ENCODE measurements around the gene NMBR. TPM values are rescaled to one million over a fixed set of nuclear protein-coding genes. Genes with fewer than 3 reads are reported as not detected.
"Not testable (repeated sequence)": the region's sequence is repeated elsewhere in the genome, so short reads cannot be mapped to it uniquely, and the experiment has no call there.

Gene NMBR
- total and polyA plus RNA-seq, 9 donors = 0.09 to 0.36 (median 0.15) TPM; not detected in 4

- H3K9me3 ChIP-seq (replicated peaks; ENCODE audit: control insufficient read depth, low read depth, low read length) = peaks cover 3% of the 10 kb centered on the region
- H3K36me3 ChIP-seq (ENCODE audit: control insufficient read depth, insufficient read depth, low read length) = peaks cover 3% of the 10 kb centered on the region
- DNase-seq = no peak
- H3K27ac ChIP-seq (ENCODE audit: low read length) = no peak overlapping the region
- no peak overlapping the region for H3K4me3 ChIP-seq (ENCODE audit: low read length)
- no peaks in the 10 kb centered on the region for H3K27me3 ChIP-seq (ENCODE audit: control insufficient read depth, insufficient read depth, low read length)
- H3K4me1 ChIP-seq (ENCODE audit: control insufficient read depth, insufficient read depth, low read length) = no peaks in the 10 kb centered on the region
Measured at GRCh38 chr6:142182004-142182403, 35.1 kb upstream of the NMBR start.

GRCh38 chr6:142178129-142178528 is 31.2 kb upstream of the NMBR start:
- no peak for DNase-seq
- no peaks in the 10 kb centered on the region for H3K4me1 ChIP-seq (ENCODE audit: control insufficient read depth, insufficient read depth, low read length)
- H3K9me3 ChIP-seq (replicated peaks; ENCODE audit: control insufficient read depth, low read depth, low read length) = peaks cover 3% of the 10 kb centered on the region

GRCh38 chr6:142174703-142175102 is 27.8 kb upstream of the NMBR start:
- H3K36me3 ChIP-seq (ENCODE audit: control insufficient read depth, insufficient read depth, low read length) = peaks cover 20% of the 10 kb centered on the region
- 87% methylated on average over 4 of the region's 6 CpGs for WGBS (ENCODE audit: insufficient coverage)

More at GRCh38 chr6:142178129-142178528, 31.2 kb upstream of the NMBR start:
- H3K27ac ChIP-seq (ENCODE audit: low read length) = no peak overlapping the region
- H3K27me3 ChIP-seq (ENCODE audit: control insufficient read depth, insufficient read depth, low read length) = no peaks in the 10 kb centered on the region
- H3K36me3 ChIP-seq (ENCODE audit: control insufficient read depth, insufficient read depth, low read length) = peaks cover 17% of the 10 kb centered on the region
- H3K4me3 ChIP-seq (ENCODE audit: low read length) = no peak overlapping the region

GRCh38 chr6:142173980-142174379 is 27.1 kb upstream of the NMBR start:
- DNase-seq = no peak
- Histone ChIP-seq H3K36me3 (ENCODE audit: control insufficient read depth, insufficient read depth, low read length) (peaks cover 20% of the 10 kb centered on the region), H3K4me1 (ENCODE audit: control insufficient read depth, insufficient read depth, low read length) (no peaks in the 10 kb centered on the region), H3K4me3 (ENCODE audit: low read length) (no peak overlapping the region), H3K27ac (ENCODE audit: low read length) (no peak overlapping the region), H3K27me3 (ENCODE audit: control insufficient read depth, insufficient read depth, low read length) (no peaks in the 10 kb centered on the region), H3K9me3 (replicated peaks; ENCODE audit: control insufficient read depth, low read depth, low read length) (peaks cover 3% of the 10 kb centered on the region)
- WGBS (ENCODE audit: insufficient coverage) = 100% methylated on average over 1 of the region's 3 CpGs

More at GRCh38 chr6:142174703-142175102, 27.8 kb upstream of the NMBR start:
- Histone ChIP-seq H3K9me3 (replicated peaks; ENCODE audit: control insufficient read depth, low read depth, low read length) (peaks cover 3% of the 10 kb centered on the region), H3K4me1 (ENCODE audit: control insufficient read depth, insufficient read depth, low read length) (no peaks in the 10 kb centered on the region), H3K27me3 (ENCODE audit: control insufficient read depth, insufficient read depth, low read length) (no peaks in the 10 kb centered on the region), H3K4me3 (ENCODE audit: low read length) (no peak overlapping the region), H3K27ac (ENCODE audit: low read length) (no peak overlapping the region)
- DNase-seq = no peak

GRCh38 chr6:142172758-142173157 is 25.8 kb upstream of the NMBR start:
- H3K4me1 ChIP-seq (ENCODE audit: control insufficient read depth, insufficient read depth, low read length) = no peaks in the 10 kb centered on the region
- H3K27me3 ChIP-seq (ENCODE audit: control insufficient read depth, insufficient read depth, low read length) = no peaks in the 10 kb centered on the region
- no peak overlapping the region for H3K27ac ChIP-seq (ENCODE audit: low read length)
- H3K4me3 ChIP-seq (ENCODE audit: low read length) = no peak overlapping the region
- no peak for DNase-seq
- peaks cover 20% of the 10 kb centered on the region for H3K36me3 ChIP-seq (ENCODE audit: control insufficient read depth, insufficient read depth, low read length)
- peaks cover 3% of the 10 kb centered on the region for H3K9me3 ChIP-seq (replicated peaks; ENCODE audit: control insufficient read depth, low read depth, low read length)

- Histone ChIP-seq H3K9me3 (replicated peaks; ENCODE audit: control insufficient read depth, low read depth, low read length) (no peaks in the 10 kb centered on the region), H3K36me3 (ENCODE audit: control insufficient read depth, insufficient read depth, low read length) (peaks cover 28% of the 10 kb centered on the region), H3K27ac (ENCODE audit: low read length) (no peak overlapping the region), H3K27me3 (ENCODE audit: control insufficient read depth, insufficient read depth, low read length) (no peaks in the 10 kb centered on the region), H3K4me3 (ENCODE audit: low read length) (no peak overlapping the region), H3K4me1 (ENCODE audit: control insufficient read depth, insufficient read depth, low read length) (no peaks in the 10 kb centered on the region)
- DNase-seq = no peak
Measured at GRCh38 chr6:142171351-142171750, 24.4 kb upstream of the NMBR start.

- no peaks in the 10 kb centered on the region for H3K4me1 ChIP-seq (ENCODE audit: control insufficient read depth, insufficient read depth, low read length)
- no peak for DNase-seq
- no peaks in the 10 kb centered on the region for H3K27me3 ChIP-seq (ENCODE audit: control insufficient read depth, insufficient read depth, low read length)
- no peaks in the 10 kb centered on the region for H3K9me3 ChIP-seq (replicated peaks; ENCODE audit: control insufficient read depth, low read depth, low read length)
- no peak overlapping the region for H3K4me3 ChIP-seq (ENCODE audit: low read length)
- no peak overlapping the region for H3K27ac ChIP-seq (ENCODE audit: low read length)
- peaks cover 16% of the 10 kb centered on the region for H3K36me3 ChIP-seq (ENCODE audit: control insufficient read depth, insufficient read depth, low read length)
- WGBS (ENCODE audit: insufficient coverage) = no CpG with 5 or more reads among the region's 2 CpGs
Measured at GRCh38 chr6:142167486-142167885, 20.6 kb upstream of the NMBR start.

- no CpG with 5 or more reads among the region's 3 CpGs for WGBS (ENCODE audit: insufficient coverage)
- no peaks in the 10 kb centered on the region for H3K27me3 ChIP-seq (ENCODE audit: control insufficient read depth, insufficient read depth, low read length)
- H3K4me3 ChIP-seq (ENCODE audit: low read length) = no peak overlapping the region
Measured at GRCh38 chr6:142167071-142167470, 20.1 kb upstream of the NMBR start.

GRCh38 chr6:142165227-142165626 is 18.3 kb upstream of the NMBR start:
- no peak for DNase-seq
- no peaks in the 10 kb centered on the region for H3K4me1 ChIP-seq (ENCODE audit: control insufficient read depth, insufficient read depth, low read length)
- no peaks in the 10 kb centered on the region for H3K9me3 ChIP-seq (replicated peaks; ENCODE audit: control insufficient read depth, low read depth, low read length)
- H3K36me3 ChIP-seq (ENCODE audit: control insufficient read depth, insufficient read depth, low read length) = peaks cover 10% of the 10 kb centered on the region
- WGBS (ENCODE audit: insufficient coverage) = 90% methylated on average over 3 of the region's 4 CpGs
- H3K27ac ChIP-seq (ENCODE audit: low read length) = no peak overlapping the region
- no peaks in the 10 kb centered on the region for H3K27me3 ChIP-seq (ENCODE audit: control insufficient read depth, insufficient read depth, low read length)
- H3K4me3 ChIP-seq (ENCODE audit: low read length) = no peak overlapping the region

More at GRCh38 chr6:142167071-142167470, 20.1 kb upstream of the NMBR start:
- Histone ChIP-seq H3K4me1 (ENCODE audit: control insufficient read depth, insufficient read depth, low read length) (no peaks in the 10 kb centered on the region), H3K27ac (ENCODE audit: low read length) (no peak overlapping the region), H3K9me3 (replicated peaks; ENCODE audit: control insufficient read depth, low read depth, low read length) (no peaks in the 10 kb centered on the region), H3K36me3 (ENCODE audit: control insufficient read depth, insufficient read depth, low read length) (peaks cover 13% of the 10 kb centered on the region)
- no peak for DNase-seq

- Histone ChIP-seq H3K9me3 (replicated peaks; ENCODE audit: control insufficient read depth, low read depth, low read length) (no peaks in the 10 kb centered on the region), H3K36me3 (ENCODE audit: control insufficient read depth, insufficient read depth, low read length) (peaks cover 10% of the 10 kb centered on the region), H3K27ac (ENCODE audit: low read length) (no peak overlapping the region), H3K4me1 (ENCODE audit: control insufficient read depth, insufficient read depth, low read length) (no peaks in the 10 kb centered on the region), H3K27me3 (ENCODE audit: control insufficient read depth, insufficient read depth, low read length) (no peaks in the 10 kb centered on the region), H3K4me3 (ENCODE audit: low read length) (no peak overlapping the region)
- DNase-seq = no peak
- 71% methylated on average over 1 of the region's 1 CpG for WGBS (ENCODE audit: insufficient coverage)
Measured at GRCh38 chr6:142162780-142163179, 15.9 kb upstream of the NMBR start.

- not testable (repeated sequence) for H3K27me3 ChIP-seq (ENCODE audit: control insufficient read depth, insufficient read depth, low read length); H3K4me3 ChIP-seq (ENCODE audit: low read length); H3K36me3 ChIP-seq (ENCODE audit: control insufficient read depth, insufficient read depth, low read length); H3K27ac ChIP-seq (ENCODE audit: low read length); DNase-seq; H3K4me1 ChIP-seq (ENCODE audit: control insufficient read depth, insufficient read depth, low read length); H3K9me3 ChIP-seq (replicated peaks; ENCODE audit: control insufficient read depth, low read depth, low read length)
- WGBS (ENCODE audit: insufficient coverage) = 83% methylated on average over 1 of the region's 4 CpGs
Measured at GRCh38 chr6:142156758-142157068, 9.8 kb upstream of the NMBR start.

Data from muscle of leg (tissue), 11 donors.